CD8-positive, alpha-beta memory T cell (primary cell): Measurements from ENCODE around the gene DALRD3. TPM values are rescaled to one million over a fixed set of nuclear protein-coding genes. Genes with fewer than 3 reads are reported as not detected.
A peak's percentile ranks its signal among the peaks of the same experiment; 100 is the strongest.
"Not testable (repeated sequence)": the region's sequence is repeated elsewhere in the genome, so short reads cannot be mapped to it uniquely, and the experiment has no call there.

Experiments
- CTCF ChIA-PET: fragments of 350-600 bp; sonication (Branson Sonifier 250); formaldehyde crosslinking; loops from one replicate; lab custom pipeline; 2021; ENCODE audit warnings: antibody characterized with exemption; lab: Charles Lee
- POLR2A ChIA-PET: fragments of 350-600 bp; sonication (Branson Sonifier 250); formaldehyde crosslinking; loops from one replicate; lab custom pipeline; 2021; ENCODE audit warnings: antibody characterized with exemption; lab: Charles Lee
- DNase-seq, 5 donors: peaks; one replicate each; pipeline versions ENCODE4 v3.0.0 to v3.0.0-alpha.2; 2020 to 2022; ENCODE audit warnings: mixed read lengths in 1 of 5
- H3K27ac ChIP-seq: one replicate; pipeline ENCODE4 v1.7.0; 2013; ENCODE audit warnings: low read depth, mild to moderate bottlenecking, low read length, moderate library complexity
- H3K27me3 ChIP-seq: 2 replicates; pipeline ENCODE4 v1.7.0; 2013; ENCODE audit warnings: low read length, mild to moderate bottlenecking; ENCODE audit not compliant: insufficient read depth, poor library complexity, severe bottlenecking
- H3K36me3 ChIP-seq: 2 replicates; pipeline ENCODE4 v1.7.0; 2013; ENCODE audit warnings: mild to moderate bottlenecking, low read length, moderate library complexity; ENCODE audit not compliant: insufficient read depth
- H3K4me1 ChIP-seq: 2 replicates; pipeline ENCODE4 v1.7.0; 2013; ENCODE audit warnings: mild to moderate bottlenecking, low read length, moderate library complexity; ENCODE audit not compliant: insufficient read depth
- H3K4me3 ChIP-seq: 2 replicates; pipeline ENCODE4 v1.7.0; 2013; ENCODE audit warnings: mild to moderate bottlenecking, low read length
- H3K9me3 ChIP-seq: 2 replicates; pipeline ENCODE4 v1.7.0; 2013; ENCODE audit warnings: mild to moderate bottlenecking, low read length
- H3K27ac Mint-ChIP-seq, 8 donors: one replicate each; pipeline ENCODE4 v1.8.0; 2020 to 2021; ENCODE audit warnings: mixed read lengths in 8 of 8, mild to moderate bottlenecking in 6 of 8, inconsistent platforms in 3 of 8, moderate library complexity in 3 of 8
- H3K27me3 Mint-ChIP-seq, 2 donors: one replicate each; pipeline ENCODE4 v1.8.0; 2020 to 2021; ENCODE audit warnings: mixed read lengths in 2 of 2, mild to moderate bottlenecking in 1 of 2, moderate library complexity in 1 of 2
- H3K36me3 Mint-ChIP-seq, 3 donors: one replicate each; pipeline ENCODE4 v1.8.0; 2020 to 2021; ENCODE audit warnings: mixed read lengths in 3 of 3, inconsistent platforms in 1 of 3, mild to moderate bottlenecking in 1 of 3
- H3K4me1 Mint-ChIP-seq, 3 donors: one replicate each; pipeline ENCODE4 v1.8.0; 2020 to 2021; ENCODE audit warnings: mixed read lengths in 3 of 3, inconsistent platforms in 1 of 3, mild to moderate bottlenecking in 1 of 3
- H3K4me3 Mint-ChIP-seq, 7 donors: one replicate each; pipeline ENCODE4 v1.8.0; 2020 to 2021; ENCODE audit warnings: mixed read lengths in 7 of 7, mild to moderate bottlenecking in 6 of 7, moderate library complexity in 4 of 7, inconsistent platforms in 2 of 7
- H3K9me3 Mint-ChIP-seq, 5 donors: one replicate each; pipeline ENCODE4 v1.8.0; 2020 to 2022; ENCODE audit warnings: mixed read lengths in 5 of 5, mild to moderate bottlenecking in 3 of 5, moderate library complexity in 2 of 5, inconsistent platforms in 1 of 5
- polyA plus RNA-seq: library from polyadenylated mRNA; unstranded; fragments of 300-500 nt; fragmentation: Illumina TruSeq; gene quantifications from one replicate; pipeline ENCODE4 v1.2.3, GENCODE V29; 2021
- total RNA-seq, 2 experiments: library from RNA; stranded (reverse); gene quantifications; one replicate each; pipeline ENCODE4 v1.2.3, GENCODE V29; 2021

The DALRD3 gene
- total and polyA plus RNA-seq, 3 experiments from 2014 or later = 24.4 to 31.7 (median 27.9) TPM

DNA sequence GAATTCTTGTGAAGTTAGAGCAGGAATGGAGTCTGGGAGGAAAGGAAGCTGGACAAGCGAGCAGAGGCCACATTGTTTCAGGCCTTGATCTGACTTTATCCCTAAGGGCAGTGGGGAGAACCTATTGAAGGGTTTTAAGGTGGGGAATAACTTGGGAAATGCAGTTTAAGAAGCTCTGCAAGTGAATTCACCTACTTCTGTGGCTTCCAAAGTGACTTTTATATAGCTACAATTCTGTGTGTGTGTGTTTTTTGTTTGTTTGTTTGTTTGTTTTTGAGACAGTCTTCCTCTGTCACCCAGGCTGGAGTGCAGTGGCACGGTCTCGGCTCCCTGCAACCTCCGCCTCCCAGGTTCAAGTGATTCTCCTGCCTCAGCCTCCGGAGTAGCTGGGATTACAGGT lies 9.8 kb downstream of the DALRD3 start:
- peak overlapping the region; percentile 70 to 100 (median 97) for H3K27ac Mint-ChIP-seq
- H3K27me3 Mint-ChIP-seq, H3K9me3 ChIP-seq, DNase-seq, H3K36me3 ChIP-seq, H3K9me3 Mint-ChIP-seq, H3K27me3 ChIP-seq: not testable (repeated sequence)
- peaks cover 14% of the 10 kb centered on the region for H3K4me1 ChIP-seq
- H3K4me1 Mint-ChIP-seq = peaks cover 22 to 42% (median 41%) of the 10 kb centered on the region in 3 donors
- CTCF ChIA-PET = interaction anchor here (1.1 to 10.1 kb wide), 4 partner anchors 8 to 20 kb away, joined by 3 to 121 read pairs (median 56); partner anchors contain the start of genes DALRD3, NDUFAF3 and P4HTM
- H3K27ac ChIP-seq = peak overlapping the region; percentile 45
- peaks cover 0 to 42% (median 0%) of the 10 kb centered on the region in 3 donors for H3K36me3 Mint-ChIP-seq
- H3K4me3 ChIP-seq = peak overlapping the region; percentile 98
- peak overlapping the region; percentile 89 to 100 (median 98) for H3K4me3 Mint-ChIP-seq
- POLR2A ChIA-PET = interaction anchor here (0.6 to 3.5 kb wide), 8 partner anchors 9 to 112 kb away, joined by 3 to 48 read pairs (median 5); partner anchors contain the start of genes DALRD3, IMPDH2, NDUFAF3 and P4HTM

DNA sequence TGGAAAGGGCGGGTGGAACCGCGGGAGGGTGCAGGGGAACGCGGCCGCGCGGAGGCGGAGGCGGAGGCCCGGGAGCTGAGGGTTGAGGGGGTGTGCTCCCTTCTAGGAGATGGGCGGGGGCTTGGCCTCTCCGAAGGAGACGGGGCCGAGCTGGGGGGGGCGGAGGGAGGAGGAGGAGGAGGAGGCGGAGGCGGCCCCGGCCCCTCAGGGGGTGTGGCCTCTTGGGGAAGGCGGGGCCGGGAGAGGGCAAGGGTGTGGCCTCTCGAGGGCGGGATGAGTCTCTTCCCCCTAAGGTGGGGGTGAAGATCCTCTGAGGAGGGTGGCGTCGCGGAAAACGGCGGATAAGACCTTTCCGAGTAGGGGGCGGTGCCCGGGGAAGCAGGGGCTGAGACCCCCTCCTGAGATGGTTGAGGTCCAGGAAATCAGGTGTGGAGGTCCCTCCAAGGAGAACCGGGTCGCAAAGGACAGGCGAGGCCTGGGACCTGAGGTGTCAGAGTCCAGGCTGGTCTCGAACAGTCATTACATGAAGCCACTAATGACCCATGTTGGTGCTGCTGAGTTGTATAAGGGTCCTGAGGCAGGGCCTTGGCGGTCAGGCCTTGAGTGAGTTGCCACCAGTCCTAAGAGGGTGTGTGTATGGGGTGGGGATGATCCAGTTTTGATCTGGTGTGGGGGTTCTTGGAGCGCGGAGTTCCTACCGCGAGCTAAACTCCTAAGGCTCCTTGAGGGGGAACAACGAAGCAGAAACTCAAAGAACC lies 10.4 kb downstream of the DALRD3 start:
- peak overlapping the region; percentile 88 for H3K27ac ChIP-seq
- peak overlapping the region; percentile 89 to 100 (median 98) for H3K4me3 Mint-ChIP-seq
- DNase-seq = peak; percentile 80 to 90 (median 82)
- CTCF ChIA-PET = interaction anchor here (0.7 to 10.1 kb wide), 11 partner anchors 9 to 162 kb away, joined by 3 to 121 read pairs (median 4); partner anchors contain the start of genes DALRD3, IMPDH2, NDUFAF3 and P4HTM
- peaks cover 0 to 35% (median 0%) of the 10 kb centered on the region in 3 donors for H3K36me3 Mint-ChIP-seq
- H3K36me3 ChIP-seq = no peaks in the 10 kb centered on the region
- POLR2A ChIA-PET = interaction anchor here (0.6 to 4.7 kb wide), 14 partner anchors 10 to 332 kb away, joined by 3 to 79 read pairs (median 10); partner anchors contain the start of genes CCDC71, DALRD3, IMPDH2 and NDUFAF3
- peaks cover 22 to 42% (median 41%) of the 10 kb centered on the region in 3 donors for H3K4me1 Mint-ChIP-seq
- H3K9me3 Mint-ChIP-seq = no peaks in the 10 kb centered on the region
- H3K27me3 ChIP-seq = no peaks in the 10 kb centered on the region
- H3K4me3 ChIP-seq = peak overlapping the region; percentile 98
- no peaks in the 10 kb centered on the region for H3K9me3 ChIP-seq
- peak overlapping the region; percentile 89 to 100 (median 99) for H3K27ac Mint-ChIP-seq
- H3K4me1 ChIP-seq = peaks cover 14% of the 10 kb centered on the region
- H3K27me3 Mint-ChIP-seq = peaks cover 0 to 3% of the 10 kb centered on the region in 2 donors

DNA sequence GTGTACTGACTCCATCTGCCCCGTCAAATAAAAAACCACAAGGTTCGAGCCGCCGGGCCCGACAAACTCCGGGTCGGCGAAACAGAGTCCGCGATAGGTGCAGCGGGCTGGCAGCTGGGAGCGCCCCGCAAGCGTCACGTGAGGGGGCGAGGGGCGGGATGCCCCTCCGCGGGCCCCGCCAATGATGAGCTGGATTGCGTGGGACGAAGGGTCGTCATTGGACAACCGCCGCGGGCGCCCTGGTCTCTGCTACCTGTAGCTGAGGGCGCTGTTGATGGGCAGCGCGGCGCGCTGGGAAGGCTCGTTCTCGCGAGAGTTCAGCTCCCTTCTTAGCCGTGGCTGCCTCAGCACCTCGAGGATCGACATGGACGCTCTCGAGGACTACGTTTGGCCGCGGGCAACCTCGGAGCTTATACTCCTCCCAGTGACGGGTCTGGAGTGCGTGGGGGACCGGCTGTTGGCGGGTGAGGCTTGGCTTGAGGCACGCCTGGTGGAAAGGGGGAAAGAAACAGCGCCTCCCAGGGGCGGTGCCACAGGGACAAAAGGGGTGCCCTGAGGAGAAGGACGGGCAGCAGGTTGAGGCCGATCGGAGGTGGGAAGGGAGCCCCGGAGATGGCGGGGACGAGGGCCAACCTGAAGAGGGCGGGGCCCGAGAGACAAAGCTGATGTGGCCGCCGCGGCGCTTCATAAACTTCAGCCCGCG lies 11.2 kb downstream of the DALRD3 start, which contains the start of gene WDR6:
Gene WDR6, plus strand, starts transcription at position 324 of the 703 bp plus-strand sequence. Its CDS starts 41 bp downstream, at position 365.
- peaks cover 22 to 38% (median 37%) of the 10 kb centered on the region in 3 donors for H3K4me1 Mint-ChIP-seq
- H3K27ac ChIP-seq = peak within 1 kb of the TSS; percentile 88
- no peaks in the 10 kb centered on the region for H3K9me3 Mint-ChIP-seq
- POLR2A ChIA-PET = interaction anchor here (0.7 to 4.7 kb wide), 13 partner anchors 10 to 333 kb away, joined by 4 to 79 read pairs (median 11); partner anchors contain the start of genes ARIH2, CCDC71, DALRD3 and IMPDH2
- peak within 1 kb of the TSS; percentile 89 to 100 (median 98) for H3K4me3 Mint-ChIP-seq
- peaks cover 14% of the 10 kb centered on the region for H3K4me1 ChIP-seq
- H3K9me3 ChIP-seq = no peaks in the 10 kb centered on the region
- H3K27me3 Mint-ChIP-seq = peaks cover 0 to 3% of the 10 kb centered on the region in 2 donors
- H3K4me3 ChIP-seq = peak within 1 kb of the TSS; percentile 98
- peaks cover 0 to 28% (median under 1%) of the 10 kb centered on the region in 3 donors for H3K36me3 Mint-ChIP-seq
- peak within 1 kb of the TSS; percentile 89 to 100 (median 99) for H3K27ac Mint-ChIP-seq
- peak; percentile 96 to 98 (median 97) for DNase-seq
- CTCF ChIA-PET = interaction anchor here (0.7 to 10.1 kb wide), 15 partner anchors 9 to 163 kb away, joined by 3 to 121 read pairs (median 5); partner anchors contain the start of genes DALRD3, IMPDH2, NDUFAF3 and P4HTM
- no peaks in the 10 kb centered on the region for H3K27me3 ChIP-seq
- no peaks in the 10 kb centered on the region for H3K36me3 ChIP-seq

DNA sequence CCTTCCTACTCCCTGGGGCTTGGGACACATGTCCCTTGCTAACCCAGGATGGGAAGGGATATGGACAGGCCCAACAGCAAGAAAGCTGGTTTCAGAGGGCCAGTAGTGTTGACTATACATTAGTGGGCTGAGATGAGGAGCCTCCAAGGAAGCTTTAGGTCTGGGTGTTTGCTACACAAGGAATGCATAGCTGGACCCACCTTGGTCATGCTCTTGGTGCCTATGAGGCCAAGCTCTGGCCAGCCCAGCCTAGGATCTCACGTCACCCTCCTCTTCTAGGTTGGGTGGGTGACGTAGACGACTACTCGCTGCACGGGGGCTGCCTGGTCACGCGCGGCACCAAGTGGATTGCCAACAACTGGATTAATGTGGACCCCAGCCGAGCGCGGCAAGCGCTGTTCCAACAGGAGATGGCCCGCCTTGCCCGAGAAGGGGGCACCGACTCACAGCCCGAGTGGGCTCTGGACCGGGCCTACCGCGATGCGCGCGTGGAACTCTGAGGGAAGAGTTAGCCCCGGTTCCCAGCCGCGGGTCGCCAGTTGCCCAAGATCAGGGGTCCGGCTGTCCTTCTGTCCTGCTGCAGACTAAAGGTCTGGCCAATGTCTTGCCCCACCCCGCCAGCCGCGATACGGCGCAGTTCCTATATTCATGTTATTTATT lies 11.8 kb downstream of the DALRD3 start:
- POLR2A ChIA-PET = interaction anchor here (0.5 to 4.7 kb wide), 14 partner anchors 9 to 337 kb away, joined by 3 to 79 read pairs (median 9); partner anchors contain the start of genes ARIH2, CCDC71, DALRD3 and IMPDH2
- DNase-seq = peak in 2 of 5 donors; percentile 12 to 16
- Histone ChIP-seq H3K36me3 (no peaks in the 10 kb centered on the region), H3K27me3 (no peaks in the 10 kb centered on the region), H3K27ac (peak overlapping the region; percentile 88), H3K4me1 (peaks cover 14% of the 10 kb centered on the region), H3K4me3 (peak overlapping the region; percentile 98), H3K9me3 (no peaks in the 10 kb centered on the region)
- peaks cover 0 to 22% (median 1%) of the 10 kb centered on the region in 3 donors for H3K36me3 Mint-ChIP-seq
- peak overlapping the region; percentile 89 to 100 (median 99) for H3K27ac Mint-ChIP-seq
- no peaks in the 10 kb centered on the region for H3K9me3 Mint-ChIP-seq
- peak overlapping the region; percentile 89 to 100 (median 98) for H3K4me3 Mint-ChIP-seq
- H3K27me3 Mint-ChIP-seq = peaks cover 0 to 3% of the 10 kb centered on the region in 2 donors
- CTCF ChIA-PET = interaction anchor here (0.8 to 10.1 kb wide), 14 partner anchors 8 to 151 kb away, joined by 3 to 121 read pairs (median 6); partner anchors contain the start of genes DALRD3, IMPDH2, NDUFAF3 and P4HTM
- H3K4me1 Mint-ChIP-seq = peaks cover 22 to 32% (median 31%) of the 10 kb centered on the region in 3 donors

DNA sequence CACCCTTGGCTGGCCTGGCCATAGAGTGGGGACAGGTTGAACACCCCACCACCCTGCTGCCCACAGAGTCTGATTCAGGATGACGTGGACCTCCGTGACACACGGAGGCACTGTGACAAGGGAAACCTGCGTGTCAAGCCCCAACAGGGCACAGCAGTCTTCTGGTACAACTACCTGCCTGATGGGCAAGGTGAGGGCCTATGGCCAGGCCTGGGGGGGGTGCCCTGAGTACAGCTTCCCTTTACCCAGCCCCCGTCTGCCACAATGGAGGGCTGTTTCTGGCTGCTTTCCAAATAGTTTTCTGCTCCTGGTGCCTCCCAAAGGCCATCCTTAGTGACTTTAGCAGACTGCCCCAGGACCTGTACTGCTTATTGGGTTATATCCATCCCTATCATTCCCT lies 12.4 kb downstream of the DALRD3 start:
- Histone ChIP-seq H3K9me3 (no peaks in the 10 kb centered on the region), H3K36me3 (no peaks in the 10 kb centered on the region), H3K27ac (peak overlapping the region; percentile 88), H3K27me3 (no peaks in the 10 kb centered on the region), H3K4me1 (peaks cover 14% of the 10 kb centered on the region), H3K4me3 (peak overlapping the region; percentile 98)
- peak overlapping the region in 6 of 7 donors; percentile 89 to 100 (median 98) for H3K4me3 Mint-ChIP-seq
- peaks cover 22 to 32% (median 31%) of the 10 kb centered on the region in 3 donors for H3K4me1 Mint-ChIP-seq
- H3K27ac Mint-ChIP-seq = peak overlapping the region in 6 of 8 donors; percentile 89 to 100 (median 99)
- H3K27me3 Mint-ChIP-seq = peaks cover 0 to 3% of the 10 kb centered on the region in 2 donors
- H3K36me3 Mint-ChIP-seq = peaks cover 0 to 18% (median 1%) of the 10 kb centered on the region in 3 donors
- DNase-seq = no peak
- CTCF ChIA-PET = interaction anchor here (1.4 to 10.1 kb wide), 3 partner anchors 11 to 18 kb away, joined by 9 to 121 read pairs (median 109); partner anchors contain the start of genes NDUFAF3 and P4HTM
- POLR2A ChIA-PET = interaction anchor here (0.5 to 4.7 kb wide), 6 partner anchors 12 to 337 kb away, joined by 3 to 79 read pairs (median 26); partner anchors contain the start of genes DALRD3, NDUFAF3 and P4HTM
- H3K9me3 Mint-ChIP-seq = no peaks in the 10 kb centered on the region

DNA sequence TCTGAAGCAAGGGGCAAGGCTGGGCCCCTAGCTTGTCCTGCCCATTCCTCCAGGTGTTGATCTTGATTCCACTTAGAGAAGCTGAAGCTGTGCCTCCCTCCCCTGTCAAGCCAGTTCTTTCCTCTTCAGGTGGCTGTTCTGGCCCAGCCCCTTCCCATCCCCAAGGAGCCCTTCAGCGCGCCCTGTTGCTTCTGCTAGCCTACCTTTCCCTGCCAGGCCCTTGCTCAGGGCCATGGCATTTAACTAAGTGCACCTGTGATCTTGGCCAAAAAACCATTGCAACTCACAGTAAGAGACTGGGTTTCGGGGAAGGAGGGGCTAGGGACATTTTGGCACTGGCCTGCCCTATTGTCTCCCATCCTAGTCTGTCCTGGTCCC lies 13.1 kb downstream of the DALRD3 start:
- no peak for DNase-seq
- H3K9me3 ChIP-seq = no peaks in the 10 kb centered on the region
- peak overlapping the region in 1 of 8 donors; percentile 78 for H3K27ac Mint-ChIP-seq
- H3K27ac ChIP-seq = no peak overlapping the region
- peaks cover 0 to 3% of the 10 kb centered on the region in 2 donors for H3K27me3 Mint-ChIP-seq
- CTCF ChIA-PET = interaction anchor here (6.2 to 10.1 kb wide), 2 partner anchors 16 to 18 kb away, joined by 109 to 121 read pairs; partner anchors contain the start of genes NDUFAF3 and P4HTM
- H3K9me3 Mint-ChIP-seq = no peaks in the 10 kb centered on the region
- no peaks in the 10 kb centered on the region for H3K27me3 ChIP-seq
- POLR2A ChIA-PET = interaction anchor here (1.2 to 4.7 kb wide), 2 partner anchors 16 kb away, joined by 4 to 79 read pairs; partner anchors contain the start of gene NDUFAF3
- peaks cover 0 to 16% (median 1%) of the 10 kb centered on the region in 3 donors for H3K36me3 Mint-ChIP-seq
- H3K4me3 ChIP-seq = no peak overlapping the region
- no peaks in the 10 kb centered on the region for H3K36me3 ChIP-seq
- peaks cover 14% of the 10 kb centered on the region for H3K4me1 ChIP-seq
- H3K4me1 Mint-ChIP-seq = peaks cover 22 to 32% (median 31%) of the 10 kb centered on the region in 3 donors
- H3K4me3 Mint-ChIP-seq = peak overlapping the region in 2 of 7 donors; percentile 30 to 32
